Right lobe of liver (tissue), 4 donors: Measurements from ENCODE around the gene BCL10.

Source experiments
- CTCF ChIP-seq, 4 donors: fragments of 200-600 bp in 3 of 4; fragments of 450-650 bp in 1 of 4; IDR thresholded peaks; one replicate each; pipeline versions ENCODE4 v1.5.1 to v1.8.0; 2016 to 2022; ENCODE audit warnings: antibody characterized with exemption in 4 of 4, mild to moderate bottlenecking in 2 of 4
- POLR2A ChIP-seq: fragments of 450-650 bp; IDR thresholded peaks from one replicate; pipeline ENCODE4 v1.6.1; 2017; ENCODE audit warnings: antibody characterized with exemption, mild to moderate bottlenecking
- donor health status: DM: no; HTN: no; CAD: no.
- donor health status: DM: no; HTN: no; CAD: no.
- donor health status: DM: no; HTN: yes; CAD: no.

GRCh38 chr1:85283475-85284199 lies 7.2 kb upstream of the BCL10 start:
- TF ChIP-seq CTCF (IDR thresholded peaks at IDR 0.05) (no peak), POLR2A (no peak)
